ENCODE measurements around the gene PCDHGC5. TPM values are rescaled to one million over a fixed set of nuclear protein-coding genes. Genes with fewer than 3 reads are reported as not detected.

PCDHGC5 gene
- total RNA-seq, 1 experiment from 2014 or later, result 0.30 TPM

DNA sequence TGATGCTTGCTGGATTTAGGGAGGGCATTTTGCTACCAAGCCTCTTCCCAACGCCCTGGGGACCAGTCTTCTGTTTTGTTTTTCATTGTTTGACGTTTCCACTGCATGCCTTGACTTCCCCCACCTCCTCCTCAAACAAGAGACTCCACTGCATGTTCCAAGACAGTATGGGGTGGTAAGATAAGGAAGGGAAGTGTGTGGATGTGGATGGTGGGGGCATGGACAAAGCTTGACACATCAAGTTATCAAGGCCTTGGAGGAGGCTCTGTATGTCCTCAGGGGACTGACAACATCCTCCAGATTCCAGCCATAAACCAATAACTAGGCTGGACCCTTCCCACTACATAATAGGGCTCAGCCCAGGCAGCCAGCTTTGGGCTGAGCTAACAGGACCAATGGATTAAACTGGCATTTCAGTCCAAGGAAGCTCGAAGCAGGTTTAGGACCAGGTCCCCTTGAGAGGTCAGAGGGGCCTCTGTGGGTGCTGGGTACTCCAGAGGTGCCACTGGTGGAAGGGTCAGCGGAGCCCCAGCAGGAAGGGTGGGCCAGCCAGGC, 23.0 kb downstream of the PCDHGC5 start:
- DNase-seq (ENCODE audit: extremely low read depth, low read depth), result no peak

DNA sequence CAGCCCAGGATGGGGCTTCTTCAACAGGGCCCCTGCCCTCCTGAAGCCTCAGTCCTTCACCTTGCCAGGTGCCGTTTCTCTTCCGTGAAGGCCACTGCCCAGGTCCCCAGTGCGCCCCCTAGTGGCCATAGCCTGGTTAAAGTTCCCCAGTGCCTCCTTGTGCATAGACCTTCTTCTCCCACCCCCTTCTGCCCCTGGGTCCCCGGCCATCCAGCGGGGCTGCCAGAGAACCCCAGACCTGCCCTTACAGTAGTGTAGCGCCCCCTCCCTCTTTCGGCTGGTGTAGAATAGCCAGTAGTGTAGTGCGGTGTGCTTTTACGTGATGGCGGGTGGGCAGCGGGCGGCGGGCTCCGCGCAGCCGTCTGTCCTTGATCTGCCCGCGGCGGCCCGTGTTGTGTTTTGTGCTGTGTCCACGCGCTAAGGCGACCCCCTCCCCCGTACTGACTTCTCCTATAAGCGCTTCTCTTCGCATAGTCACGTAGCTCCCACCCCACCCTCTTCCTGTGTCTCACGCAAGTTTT, 23.6 kb downstream of the PCDHGC5 start:
- peak; percentile 34 for DNase-seq (ENCODE audit: extremely low read depth, low read depth)

DNA sequence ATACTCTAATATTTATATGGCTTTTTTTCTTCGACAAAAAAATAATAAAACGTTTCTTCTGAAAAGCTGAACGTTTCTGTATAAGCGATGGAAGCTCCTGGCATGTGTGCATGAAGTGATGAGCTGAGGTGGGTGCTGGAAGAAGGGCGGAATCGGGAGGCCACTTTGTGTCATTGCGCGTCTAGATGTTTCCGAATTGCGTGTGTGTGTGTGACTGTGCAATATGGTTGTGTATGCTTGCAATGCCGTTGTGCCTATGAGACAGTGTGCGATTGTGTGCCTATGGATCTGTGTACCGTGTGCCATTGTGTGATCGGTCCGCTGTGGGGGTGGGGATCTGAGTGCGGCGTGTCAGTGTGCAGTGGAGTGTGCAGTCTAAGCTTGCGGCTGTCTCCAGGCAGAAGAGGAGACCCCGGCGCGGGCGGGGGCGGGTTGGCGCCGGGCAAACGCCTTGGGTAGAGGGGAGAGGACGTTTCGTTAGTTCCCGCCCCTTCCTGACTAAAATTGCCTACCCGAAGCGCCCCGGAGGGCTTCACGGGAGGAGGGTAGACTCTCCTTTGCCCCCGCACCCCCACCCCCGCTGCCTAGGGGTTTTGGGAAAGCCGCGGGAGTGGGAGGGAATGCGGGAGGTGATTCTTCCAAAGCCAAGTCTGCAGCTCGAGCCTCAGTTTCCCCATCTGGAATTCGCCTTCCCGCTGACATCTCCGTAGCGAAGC, 24.2 kb downstream of the PCDHGC5 start:
- no peak for DNase-seq (ENCODE audit: extremely low read depth, low read depth)

DNA sequence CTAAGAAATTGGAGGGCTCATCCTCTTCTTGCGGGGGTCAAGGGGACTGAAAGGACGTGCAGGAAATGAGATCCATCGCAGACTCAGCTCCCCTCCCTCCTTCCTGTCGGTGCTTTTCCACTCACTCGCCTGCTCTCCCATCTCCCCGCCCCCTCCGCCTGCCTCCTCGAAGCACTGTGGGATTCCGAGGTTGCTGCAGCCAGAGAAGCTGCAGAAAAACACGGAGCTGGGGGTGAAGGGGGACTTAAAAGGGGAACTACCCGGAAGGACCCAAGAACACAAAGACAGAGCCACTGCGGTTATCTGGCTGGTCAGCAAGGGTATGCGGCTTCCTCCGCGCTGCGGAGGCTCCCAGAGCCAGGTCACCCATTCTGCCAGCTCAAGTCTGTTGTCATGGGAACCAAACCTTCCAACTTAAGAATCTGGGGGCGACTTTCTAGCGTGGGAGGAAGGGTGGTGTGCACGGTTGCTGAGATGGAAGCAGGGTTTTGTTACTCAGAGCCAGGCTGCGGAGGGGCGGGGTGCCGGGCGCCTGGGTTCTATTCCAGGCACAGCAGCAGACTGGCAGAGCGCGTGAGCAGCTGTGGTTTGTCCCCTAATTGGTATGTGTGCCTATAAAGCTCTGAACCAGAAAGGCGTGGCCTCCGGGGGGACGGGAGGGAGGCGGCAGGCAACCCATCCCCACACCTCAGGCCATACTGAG, 24.9 kb downstream of the PCDHGC5 start:
- DNase-seq (ENCODE audit: extremely low read depth, low read depth), result no peak

DNA sequence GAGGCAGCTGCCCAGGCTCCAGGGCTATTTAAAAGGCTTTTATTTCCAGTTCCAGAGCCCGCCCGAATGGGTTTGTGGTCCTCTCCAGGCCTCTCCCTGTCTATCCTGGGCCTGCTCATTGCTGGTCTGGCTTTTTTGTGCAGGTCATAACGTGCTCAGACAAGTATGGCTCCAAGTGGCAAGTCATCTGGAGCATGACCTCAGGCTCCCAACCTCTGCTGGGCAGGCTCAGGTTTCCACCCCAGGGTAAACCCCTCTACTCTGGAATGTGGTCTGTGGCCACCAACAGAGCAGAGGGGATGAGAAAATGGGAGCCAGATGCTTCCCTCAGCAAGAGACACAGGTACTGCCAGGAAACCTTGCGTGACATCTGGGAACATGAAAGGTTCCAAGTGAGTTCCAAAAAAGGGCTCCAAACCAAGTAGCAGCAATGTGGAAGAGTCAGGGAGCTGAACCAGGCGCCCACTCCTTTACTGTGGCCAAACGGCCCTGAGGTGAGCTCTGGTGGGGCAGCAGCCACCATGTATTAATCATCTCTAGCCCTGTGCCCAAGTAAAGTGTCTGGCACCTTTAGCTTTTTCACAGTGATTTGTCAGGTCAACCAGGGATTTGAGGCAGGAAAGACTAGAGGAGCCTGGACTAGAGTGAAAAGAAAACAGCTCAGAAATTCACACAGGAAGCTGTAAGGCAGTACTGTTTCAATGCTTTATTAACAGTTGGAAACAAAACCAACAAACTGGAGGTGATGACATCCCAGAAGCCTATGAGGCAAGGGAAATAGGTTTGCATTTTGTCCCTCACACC, 25.7 kb downstream of the PCDHGC5 start:
- DNase-seq (ENCODE audit: extremely low read depth, low read depth), result peak; percentile 40

DNA sequence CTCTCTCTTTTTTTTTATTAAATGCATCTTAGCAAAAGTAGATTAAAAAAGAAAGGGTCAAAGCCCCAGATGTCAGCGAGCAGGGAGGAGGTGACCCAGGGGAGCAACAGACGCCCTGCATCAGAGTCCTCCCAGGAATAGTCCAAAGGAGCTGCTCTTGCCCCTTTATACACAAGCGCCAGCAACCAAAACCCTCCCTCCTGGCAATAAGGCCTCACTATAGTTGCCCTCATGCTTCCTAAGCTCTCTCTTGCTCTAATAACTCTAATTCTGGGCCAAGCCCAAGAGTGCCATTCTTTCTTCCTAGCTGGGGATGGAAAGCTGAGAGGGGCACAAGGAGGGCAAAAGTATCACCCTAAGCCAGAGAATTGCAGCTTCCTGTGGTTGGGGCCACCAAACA, 26.3 kb downstream of the PCDHGC5 start:
- no peak for DNase-seq (ENCODE audit: extremely low read depth, low read depth)

DNA sequence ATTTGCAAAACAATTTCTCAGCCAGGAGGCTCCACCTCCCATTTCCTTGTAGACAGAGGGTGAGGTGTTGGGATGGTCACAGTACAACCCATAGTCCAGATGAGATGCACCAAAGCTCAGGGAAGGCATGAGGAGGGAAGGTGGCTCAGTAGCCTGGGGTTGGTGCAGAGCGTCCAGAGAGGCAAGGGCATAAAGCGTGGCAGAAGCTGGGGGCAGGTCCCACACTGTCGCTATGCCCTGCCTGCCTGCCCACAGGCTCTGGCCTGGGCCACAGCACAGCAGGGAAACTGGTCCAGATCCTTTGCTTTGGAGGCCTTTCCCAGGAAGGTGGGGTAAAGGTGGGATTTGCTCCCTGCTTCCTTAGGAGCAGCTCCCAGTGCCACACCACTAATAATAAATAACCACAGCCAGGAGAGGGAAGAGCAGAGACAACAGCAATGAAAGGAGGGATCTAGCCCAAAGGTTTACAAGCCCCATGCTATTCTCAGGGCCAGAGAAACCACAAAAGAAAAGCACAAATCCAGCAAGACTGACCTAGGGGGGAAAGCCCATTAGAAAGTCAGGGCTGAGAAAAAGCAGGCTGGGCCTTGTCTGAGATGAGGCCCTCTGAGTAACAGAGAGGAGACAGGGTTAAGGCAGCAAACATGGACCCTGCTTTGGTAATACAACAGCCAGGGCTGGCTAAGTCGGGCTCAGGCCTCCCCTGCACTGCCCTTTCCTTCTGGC, 27.2 kb downstream of the PCDHGC5 start:
- DNase-seq (ENCODE audit: extremely low read depth, low read depth), result no peak

DNA sequence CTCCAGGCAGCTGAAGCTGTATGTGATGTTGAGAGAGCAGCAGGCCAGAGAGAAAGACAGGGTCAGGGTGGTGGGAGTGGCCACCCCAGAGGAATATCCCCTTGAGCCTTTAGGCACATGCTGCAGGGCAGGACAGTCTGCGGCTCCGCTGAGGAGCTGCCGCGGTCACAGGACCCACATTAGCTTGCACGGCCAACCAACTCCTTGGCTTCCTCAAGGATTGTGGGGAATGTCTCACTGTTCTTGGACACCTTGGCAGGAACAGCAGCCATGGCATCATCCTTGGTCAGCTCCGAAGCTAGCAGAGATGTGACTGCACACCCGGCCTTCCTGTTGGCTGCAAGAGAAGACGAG, 27.8 kb downstream of the PCDHGC5 start:
- DNase-seq (ENCODE audit: extremely low read depth, low read depth), result no peak

DNA sequence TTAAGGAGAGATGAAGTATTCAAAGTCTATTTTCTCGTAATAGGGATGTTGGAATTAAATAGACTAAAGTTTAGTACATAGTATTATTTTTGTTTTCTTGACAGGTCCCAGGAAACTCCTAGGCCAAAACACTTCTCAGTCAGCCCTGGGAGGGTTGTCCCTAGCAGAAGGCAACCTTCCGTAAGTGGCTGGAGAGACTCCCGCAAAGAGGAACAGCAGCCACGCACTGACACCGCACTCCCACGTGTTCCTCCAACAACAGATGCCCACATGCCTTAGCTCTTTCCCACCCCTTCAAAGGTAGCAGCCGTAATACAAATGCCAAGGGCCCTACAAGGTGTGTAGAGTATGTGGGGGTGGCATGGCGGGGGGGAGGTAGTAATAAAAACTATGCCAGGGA, 28.4 kb downstream of the PCDHGC5 start:
- DNase-seq (ENCODE audit: extremely low read depth, low read depth), result no peak

DNA sequence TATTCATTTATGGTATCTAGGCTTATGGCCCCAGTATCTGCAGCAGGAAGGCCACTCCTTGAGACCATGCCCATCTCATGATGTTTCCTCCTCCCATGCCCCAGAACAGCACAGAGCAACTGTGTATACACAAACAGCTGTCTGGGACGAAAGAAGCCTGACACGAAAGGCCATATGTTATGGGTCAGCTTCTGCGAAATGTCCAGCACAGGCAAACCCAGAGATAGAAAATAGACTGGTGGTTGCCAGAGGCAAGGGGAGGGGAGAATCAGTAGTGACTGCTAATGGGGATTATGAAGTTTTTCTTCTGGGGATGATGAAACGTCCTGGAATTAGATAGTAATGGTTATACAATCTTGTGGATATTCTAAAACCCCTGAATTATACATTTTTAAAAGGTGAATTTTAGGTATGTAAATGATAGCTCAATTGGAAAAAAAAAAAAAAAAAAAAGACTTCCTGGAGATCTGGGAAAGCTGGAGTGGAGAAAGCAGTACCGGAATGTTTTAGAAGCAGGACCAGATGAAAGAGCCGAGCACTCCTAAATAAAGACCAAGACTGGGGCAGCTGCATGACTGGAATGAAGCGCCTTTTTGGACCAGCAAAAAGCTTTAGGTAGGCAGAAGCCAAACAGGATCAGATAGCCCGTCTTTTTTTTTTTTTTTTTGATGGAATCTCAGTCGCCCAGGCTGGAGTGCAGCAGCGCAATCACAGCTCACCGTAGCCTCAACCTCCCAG, 29.2 kb downstream of the PCDHGC5 start:
- no peak for DNase-seq (ENCODE audit: extremely low read depth, low read depth)

DNA sequence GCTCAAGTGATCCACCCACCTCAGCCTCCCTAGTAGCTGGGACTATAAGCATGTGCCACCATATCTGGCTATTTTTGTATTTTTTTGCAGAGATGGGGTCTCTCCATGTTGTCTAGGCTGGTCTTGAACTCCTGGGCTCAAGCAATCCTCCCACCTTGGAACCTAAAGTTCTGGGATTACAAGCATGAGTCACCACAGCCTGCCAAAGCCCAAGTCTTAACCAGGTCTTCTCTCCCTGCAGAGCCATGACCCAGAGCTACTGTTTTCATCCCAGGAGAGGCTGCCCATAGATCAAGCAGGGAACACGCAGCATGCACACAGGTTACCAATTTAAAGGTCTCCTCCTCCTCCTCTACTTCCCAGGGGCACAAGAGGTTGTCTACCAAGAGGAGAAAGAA, 29.7 kb downstream of the PCDHGC5 start:
- no peak for DNase-seq (ENCODE audit: extremely low read depth, low read depth)

DNA sequence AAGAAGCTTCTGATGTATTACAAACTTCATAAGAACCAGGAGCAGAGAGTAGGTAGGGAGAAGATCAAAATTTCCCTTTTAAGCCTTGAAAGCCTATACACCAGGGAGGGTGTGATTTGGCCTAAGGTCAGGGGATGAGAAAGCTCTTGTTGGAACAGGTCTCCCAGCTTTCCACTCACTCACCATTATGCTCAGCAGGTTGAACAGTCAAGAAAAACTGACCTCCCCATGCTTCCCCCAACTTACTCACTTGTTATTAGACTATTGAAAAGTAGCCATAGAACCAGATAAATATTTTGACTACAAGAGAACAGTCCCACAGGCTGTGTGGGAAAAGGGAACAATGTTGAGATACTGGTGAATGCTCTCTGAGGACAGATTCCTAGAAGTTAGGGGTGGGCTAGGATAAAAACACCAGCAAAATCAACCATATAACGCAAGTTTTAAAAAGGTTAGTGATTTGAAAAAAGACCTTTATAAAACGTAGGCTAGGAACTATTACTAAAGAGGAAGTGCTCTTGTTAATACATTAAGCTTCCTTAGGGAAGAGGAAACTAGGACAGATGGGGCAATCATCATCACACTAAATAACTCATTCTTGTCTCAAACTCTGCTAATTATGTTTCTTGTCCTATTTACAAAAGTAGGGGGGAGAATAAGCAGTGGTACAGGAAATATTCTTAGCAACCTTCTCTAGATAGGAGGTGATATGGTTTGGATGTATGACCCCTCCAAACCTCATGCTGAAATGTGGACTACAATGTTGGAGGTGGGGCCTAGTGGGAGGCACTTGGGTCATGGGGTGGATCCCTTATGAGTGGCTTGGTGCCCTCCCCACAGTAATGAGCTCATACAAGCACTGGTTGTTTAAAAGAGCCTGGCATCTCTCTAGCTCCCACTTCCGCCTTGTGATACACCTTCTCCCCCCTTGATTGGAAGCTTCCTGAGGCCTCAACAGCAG, 31.0 kb downstream of the PCDHGC5 start:
- no peak for DNase-seq (ENCODE audit: extremely low read depth, low read depth)

DNA sequence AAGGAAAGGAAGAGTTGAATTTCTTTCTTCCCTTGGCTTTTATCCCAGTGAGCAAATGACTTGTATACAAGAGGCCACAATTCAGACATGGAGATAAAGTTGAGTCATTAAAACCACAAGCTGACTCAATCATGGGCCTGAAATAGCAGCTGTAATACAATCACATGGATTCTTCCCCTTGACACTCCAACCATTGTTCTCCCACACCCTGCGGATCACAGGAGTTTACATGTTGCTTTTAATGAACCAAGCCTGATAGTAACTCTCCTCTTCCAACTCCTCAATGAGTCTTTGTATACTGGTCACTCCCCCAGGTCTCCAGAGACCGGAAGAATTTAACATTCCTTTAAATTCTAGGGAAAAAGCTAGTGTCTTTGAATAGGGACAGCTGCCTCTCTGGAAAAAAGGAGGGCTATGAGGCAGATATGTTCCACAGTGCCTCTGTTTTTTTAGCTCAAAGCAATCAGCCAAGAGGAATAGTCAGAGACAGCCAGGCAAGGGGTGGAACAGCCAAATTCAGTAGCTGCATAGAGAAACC, 32.4 kb downstream of the PCDHGC5 start:
- peak; percentile 86 for DNase-seq (ENCODE audit: extremely low read depth, low read depth)

DNA sequence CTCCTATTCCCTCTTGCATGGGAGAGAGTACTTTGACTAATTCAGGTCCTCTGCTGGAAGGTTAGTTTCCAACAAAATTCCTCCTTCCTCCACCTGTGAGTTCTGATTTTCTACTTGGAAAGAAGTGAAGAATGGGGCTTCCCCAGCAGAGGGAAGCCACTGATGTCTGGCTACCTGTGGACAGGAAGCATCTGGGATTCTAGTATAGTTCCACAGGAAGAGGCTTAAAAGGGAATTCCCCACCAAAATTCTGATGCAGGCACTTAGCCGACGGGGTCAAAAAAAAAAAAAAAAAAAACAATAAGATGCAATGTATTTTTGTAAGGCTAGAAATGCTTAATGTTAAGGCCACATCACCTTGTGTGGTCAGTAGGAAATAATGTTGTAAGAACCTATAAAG, 33.4 kb downstream of the PCDHGC5 start:
- DNase-seq (ENCODE audit: extremely low read depth, low read depth), result no peak

DNA sequence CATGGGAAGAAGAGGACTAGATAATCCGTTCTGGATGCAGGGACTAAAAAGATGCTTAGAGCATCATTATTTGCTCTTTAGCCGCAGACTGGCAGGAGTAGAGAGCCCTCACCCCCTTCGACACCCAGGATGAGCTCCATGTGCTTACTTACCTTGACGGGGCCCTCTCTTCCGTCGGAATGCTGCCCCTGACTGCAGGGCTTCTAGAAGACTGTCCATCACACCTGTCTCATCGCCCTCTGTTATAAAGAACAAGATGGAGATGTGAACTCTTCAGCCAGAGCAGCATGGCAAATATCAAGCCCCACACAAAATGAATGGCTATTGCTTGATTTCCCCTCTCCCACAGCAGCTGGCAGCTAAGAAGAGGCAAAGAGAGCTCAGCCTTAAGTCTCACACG, 35.1 kb downstream of the PCDHGC5 start:
- DNase-seq (ENCODE audit: extremely low read depth, low read depth), result no peak

DNA sequence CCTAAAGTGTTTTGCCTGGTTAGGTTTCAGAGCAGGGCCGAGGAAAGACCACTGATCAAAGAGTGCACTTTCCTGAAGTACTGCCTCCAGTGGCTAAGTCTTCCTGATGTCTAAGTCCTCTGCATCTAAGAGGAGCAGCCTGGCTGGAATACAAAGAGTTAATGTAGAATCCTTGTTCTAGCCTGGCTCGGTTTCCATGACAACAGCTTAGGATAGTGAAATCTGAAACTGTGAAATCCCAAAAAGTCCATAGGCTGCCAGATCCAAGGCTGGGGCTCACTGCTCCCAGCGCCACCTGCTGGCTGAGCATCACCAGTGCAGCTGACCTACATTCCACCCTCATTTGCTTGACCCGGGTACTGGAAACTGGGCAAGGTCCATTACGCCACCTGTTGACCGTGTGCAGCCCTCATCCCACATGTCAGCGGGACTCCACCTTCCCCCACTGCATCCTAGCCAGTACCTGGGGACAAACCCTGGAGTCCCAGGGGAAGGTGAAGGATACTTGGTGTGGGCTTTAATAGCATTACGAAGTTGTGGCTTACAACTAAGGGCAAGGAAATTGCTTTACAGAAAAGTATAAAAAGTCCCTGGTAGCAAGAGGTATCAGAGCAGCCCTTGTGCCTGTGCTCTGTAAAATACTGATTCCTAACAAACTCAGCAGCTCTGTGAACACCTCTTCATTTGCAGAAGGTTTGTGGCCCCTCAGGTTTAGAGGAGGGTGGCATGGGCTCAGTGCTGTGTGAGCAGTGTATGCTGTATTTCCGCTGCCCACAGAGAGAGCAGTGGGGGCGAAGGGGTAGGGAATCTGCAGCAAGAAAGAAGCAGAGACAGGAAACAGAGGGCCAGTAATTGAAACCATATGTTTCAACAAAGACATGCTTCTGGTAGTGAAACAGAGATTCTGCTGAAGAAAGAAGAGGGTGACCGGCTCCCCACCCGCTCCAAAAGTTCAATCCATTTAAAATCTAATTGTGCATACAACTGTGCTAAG, 36.0 kb downstream of the PCDHGC5 start:
- peak; percentile 89 for DNase-seq (ENCODE audit: extremely low read depth, low read depth)

DNA sequence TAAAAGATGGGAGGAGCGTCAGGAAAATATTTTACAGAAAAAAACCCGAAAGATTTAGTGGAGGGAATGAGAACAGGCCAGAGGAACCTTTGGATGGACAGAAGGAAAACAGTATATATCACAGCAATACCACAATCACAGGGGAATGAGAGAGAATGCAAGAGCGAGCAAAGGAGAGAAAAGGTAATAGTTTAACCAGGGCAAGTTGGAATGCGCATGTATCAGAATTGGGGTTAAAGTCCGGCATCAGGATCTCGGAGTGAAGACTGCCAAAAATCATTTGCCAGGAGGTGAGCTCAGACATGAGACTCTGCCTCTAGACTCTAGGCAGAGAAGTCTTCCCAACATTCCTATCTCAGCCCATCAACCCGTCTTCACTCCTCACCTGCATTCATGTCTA, 36.8 kb downstream of the PCDHGC5 start:
- no peak for DNase-seq (ENCODE audit: extremely low read depth, low read depth)
